Caco-2 (cell line): ENCODE measurements around the gene FURIN. TPM values are rescaled to one million over a fixed set of nuclear protein-coding genes. Genes with fewer than 3 reads are reported as not detected.

Source experiments
- BruUV-seq: library from RNA; stranded (reverse); fragments of 400-500 nt; replicated peaks from 2 replicates; lab custom pipeline; 2021; lab: Mats Ljungman, UMichigan
- CTCF ChIA-PET: fragments of 300-600 bp; sonication (Branson Sonifier 250); formaldehyde crosslinking; loops from one replicate; lab custom pipeline; 2022; ENCODE audit warnings: antibody characterized with exemption; lab: Charles Lee
- POLR2A ChIA-PET: fragments of 300-600 bp; sonication (Branson Sonifier 250); formaldehyde crosslinking; loops from one replicate; lab custom pipeline; 2022; ENCODE audit warnings: antibody characterized with exemption; lab: Charles Lee
- DNase-seq, 2 experiments: peaks; one replicate each; pipeline versions ENCODE4 v3.0.0 to v3.0.0-alpha.2; 2020 to 2022
- H3K27me3 ChIP-seq: replicated peaks from 2 replicates; pipeline ENCODE4 v1.6.0; 2011; ENCODE audit warnings: low read length; ENCODE audit not compliant: control insufficient read depth, insufficient read depth
- H3K36me3 ChIP-seq: 2 replicates; pipeline ENCODE4 v1.5.1; 2011; ENCODE audit warnings: low read length; ENCODE audit not compliant: control insufficient read depth, insufficient read depth
- H3K4me1 ChIP-seq: fragments of 250-450 bp; sonication (Bioruptor Pico); 2 replicates; pipeline ENCODE4 v1.5.1; 2020; ENCODE audit warnings: mild to moderate bottlenecking
- H3K4me3 ChIP-seq: 2 replicates; pipeline ENCODE4 v1.5.1; 2011; ENCODE audit warnings: low read depth, mild to moderate bottlenecking, control low read depth, low read length
- H3K9me3 ChIP-seq: fragments of 250-450 bp; sonication (Bioruptor Pico); 2 replicates; pipeline ENCODE4 v1.5.1; 2020; ENCODE audit warnings: mild to moderate bottlenecking, moderate library complexity
- H3K27ac Mint-ChIP-seq: one replicate; pipeline ENCODE4 v1.8.0; 2022; ENCODE audit warnings: mixed read lengths; ENCODE audit not compliant: unreplicated experiment
- H3K27me3 Mint-ChIP-seq: one replicate; pipeline ENCODE4 v1.8.0; 2022; ENCODE audit warnings: mixed read lengths; ENCODE audit not compliant: insufficient read depth, unreplicated experiment
- H3K36me3 Mint-ChIP-seq: one replicate; pipeline ENCODE4 v1.8.0; 2022; ENCODE audit warnings: mild to moderate bottlenecking, mixed read lengths; ENCODE audit not compliant: insufficient read depth, unreplicated experiment
- H3K4me1 Mint-ChIP-seq: one replicate; pipeline ENCODE4 v1.8.0; 2022; ENCODE audit warnings: low read depth, mixed read lengths; ENCODE audit not compliant: unreplicated experiment
- H3K4me3 Mint-ChIP-seq: one replicate; pipeline ENCODE4 v1.8.0; 2022; ENCODE audit warnings: mild to moderate bottlenecking, moderate library complexity, mixed read lengths; ENCODE audit not compliant: unreplicated experiment
- H3K9me3 Mint-ChIP-seq: one replicate; pipeline ENCODE4 v1.8.0; 2022; ENCODE audit warnings: mixed read lengths; ENCODE audit not compliant: unreplicated experiment
- CTCF ChIP-seq, 2 experiments: fragments of 200-600 bp in 1 of 2; IDR thresholded peaks; 1 replicate in 1 of 2; 2 replicates in 1 of 2; pipeline versions ENCODE4 v1.5.1 to v1.8.0; 2011 to 2022; ENCODE audit warnings: antibody characterized with exemption in 1 of 2, control low read depth in 1 of 2, inconsistent platforms in 1 of 2, low read depth in 1 of 2, low read length in 1 of 2, mild to moderate bottlenecking in 1 of 2, moderate library complexity in 1 of 2; ENCODE audit not compliant: insufficient read depth in 1 of 2, severe bottlenecking in 1 of 2, unreplicated experiment in 1 of 2
- intact Hi-C: fragments of 100-400 bp; cut with micrococcal nuclease; formaldehyde crosslinking; loops from one replicate; pipeline ENCODE4 v1.10.0; 2022; ENCODE audit not compliant: unreplicated experiment
- total RNA-seq: library from RNA; stranded (reverse); gene quantifications from 2 replicates; pipeline ENCODE4 v1.2.3, GENCODE V29; 2022

The FURIN gene
- total RNA-seq, 1 experiment from 2014 or later: 43.0 TPM

- Histone ChIP-seq H3K27me3 (no peaks in the 10 kb centered on the region), H3K4me1 (no peaks in the 10 kb centered on the region), H3K4me3 (no peak overlapping the region), H3K36me3 (no peaks in the 10 kb centered on the region; the same call in 1 of the 2 replicates), H3K9me3 (no peaks in the 10 kb centered on the region)
- intact Hi-C loops: no loop called here
- H3K27ac Mint-ChIP-seq: no peak overlapping the region
- ChIA-PET CTCF (interaction anchor here (1.1 kb wide), 1 partner anchor 10 kb away, joined by 3 read pairs; no protein-coding TSS in a partner anchor), POLR2A (no interaction called here)
- no TSS peak for BruUV-seq
- no peaks in the 10 kb centered on the region for H3K9me3 Mint-ChIP-seq
- peaks cover 17% of the 10 kb centered on the region for H3K36me3 Mint-ChIP-seq
- DNase-seq: no peak
- no peak overlapping the region for H3K4me3 Mint-ChIP-seq
- no peaks in the 10 kb centered on the region for H3K27me3 Mint-ChIP-seq
- no peak for TF ChIP-seq CTCF (IDR thresholded peaks at IDR 0.05; ENCODE audit: insufficient read depth in 1 of 2, low read depth in 1 of 2, low read length in 1 of 2, severe bottlenecking in 1 of 2, unreplicated experiment in 1 of 2)
- H3K4me1 Mint-ChIP-seq: no peaks in the 10 kb centered on the region
Observed at GRCh38 chr15:90909976-90910375, 41.6 kb downstream of the FURIN start.

GRCh38 chr15:90910441-90911301 lies 42.3 kb downstream of the FURIN start:
- Mint-ChIP-seq H3K9me3 (no peaks in the 10 kb centered on the region), H3K27ac (no peak overlapping the region), H3K4me3 (no peak overlapping the region), H3K4me1 (no peaks in the 10 kb centered on the region), H3K27me3 (no peaks in the 10 kb centered on the region), H3K36me3 (peaks cover 10% of the 10 kb centered on the region)
- intact Hi-C loops: no loop called here
- Histone ChIP-seq H3K4me1 (no peaks in the 10 kb centered on the region), H3K4me3 (no peak overlapping the region), H3K9me3 (no peaks in the 10 kb centered on the region), H3K27me3 (no peaks in the 10 kb centered on the region), H3K36me3 (no peaks in the 10 kb centered on the region; the same call in 1 of the 2 replicates)
- TF ChIP-seq CTCF (IDR thresholded peaks at IDR 0.05; ENCODE audit: insufficient read depth in 1 of 2, low read depth in 1 of 2, low read length in 1 of 2, severe bottlenecking in 1 of 2, unreplicated experiment in 1 of 2): no peak
- DNase-seq: no peak
- ChIA-PET CTCF (interaction anchor here (1.1 kb wide), 1 partner anchor 11 kb away, joined by 3 read pairs; no protein-coding TSS in a partner anchor), POLR2A (no interaction called here)
- no TSS peak for BruUV-seq

GRCh38 chr15:90911302-90911623 lies 42.9 kb downstream of the FURIN start:
- H3K9me3 Mint-ChIP-seq: no peaks in the 10 kb centered on the region
- Histone ChIP-seq H3K36me3 (no peaks in the 10 kb centered on the region; the same call in 1 of the 2 replicates), H3K9me3 (no peaks in the 10 kb centered on the region), H3K4me3 (no peak overlapping the region), H3K4me1 (no peaks in the 10 kb centered on the region), H3K27me3 (no peaks in the 10 kb centered on the region)
- H3K4me1 Mint-ChIP-seq: no peaks in the 10 kb centered on the region
- no peak overlapping the region for H3K27ac Mint-ChIP-seq
- no peak overlapping the region for H3K4me3 Mint-ChIP-seq
- peaks cover 6% of the 10 kb centered on the region for H3K36me3 Mint-ChIP-seq
- POLR2A ChIA-PET: no interaction called here
- intact Hi-C loops: no loop called here
- CTCF ChIA-PET: no interaction called here
- BruUV-seq: no TSS peak
- no peaks in the 10 kb centered on the region for H3K27me3 Mint-ChIP-seq
- no peak for TF ChIP-seq CTCF (IDR thresholded peaks at IDR 0.05; ENCODE audit: insufficient read depth in 1 of 2, low read depth in 1 of 2, low read length in 1 of 2, severe bottlenecking in 1 of 2, unreplicated experiment in 1 of 2)
- DNase-seq: no peak
